GM18519 (cell line): Measurements from ENCODE around the gene LYRM7.
"Not testable (repeated sequence)": the region's sequence is repeated elsewhere in the genome, so short reads cannot be mapped to it uniquely, and the experiment has no call there.

Experiments used
- ATAC-seq: cut with Tn5 transposase; IDR thresholded peaks from one replicate; pipeline ENCODE4 v1.9.1; 2021; ENCODE audit warnings: mild to moderate bottlenecking, moderate library complexity; ENCODE audit not compliant: unreplicated experiment, low FRiP score

The LYRM7 gene

GRCh38 chr5:131254025-131254424, 83.3 kb downstream of the LYRM7 start:
- ATAC-seq: not testable (repeated sequence)

- no peak for ATAC-seq
Observed at GRCh38 chr5:131254741-131255140, 84.0 kb downstream of the LYRM7 start.
